NCI-H460 (cell line): ENCODE data around the gene GARS1. TPM values are rescaled to one million over a fixed set of nuclear protein-coding genes. Genes with fewer than 3 reads are reported as not detected.
"Not testable (repeated sequence)": the region's sequence is repeated elsewhere in the genome, so short reads cannot be mapped to it uniquely, and the experiment has no call there.

ENCODE experiments used
- DNase-seq: peaks from one replicate; pipeline ENCODE4 v3.0.0-alpha.2; 2016; ENCODE audit warnings: low read depth; ENCODE audit errors: extremely low read depth
- total RNA-seq: library from RNA; depleted of rRNA; stranded (reverse); fragments of >200 nt; shearing (Covaris generic); gene quantifications from 2 replicates; pipeline ENCODE4 v1.2.3, GENCODE V29; 2014

GARS1 gene
- total RNA-seq, 1 experiment from 2014 or later: 493 TPM

- not testable (repeated sequence) for DNase-seq
Observed at GRCh38 chr7:30570238-30570637, 24.4 kb upstream of the GARS1 start.

GRCh38 chr7:30572212-30572841, 22.4 kb upstream of the GARS1 start:
- DNase-seq: no peak

- DNase-seq: no peak
Observed at GRCh38 chr7:30575910-30576309, 18.8 kb upstream of the GARS1 start.

GRCh38 chr7:30583181-30583580, 11.5 kb upstream of the GARS1 start:
- DNase-seq: no peak

GRCh38 chr7:30584415-30584814, 10.3 kb upstream of the GARS1 start:
- DNase-seq: no peak

GRCh38 chr7:30584965-30585364, 9.7 kb upstream of the GARS1 start:
- DNase-seq: no peak

GRCh38 chr7:30585675-30586074, 9.0 kb upstream of the GARS1 start:
- no peak for DNase-seq

- DNase-seq: not testable (repeated sequence)
Observed at GRCh38 chr7:30587547-30587946, 7.1 kb upstream of the GARS1 start.

GRCh38 chr7:30589111-30589510, 5.6 kb upstream of the GARS1 start:
- no peak for DNase-seq

GRCh38 chr7:30594048-30594539, 584 bp upstream of the GARS1 start:
- DNase-seq: no peak

- no peak for DNase-seq
Observed at GRCh38 chr7:30595436-30596013, 847 bp downstream of the GARS1 start.

GRCh38 chr7:30596014-30596641, 1.4 kb downstream of the GARS1 start:
- DNase-seq: peak; percentile 47

- no peak for DNase-seq
Observed at GRCh38 chr7:30596721-30597120, 2.0 kb downstream of the GARS1 start.

GRCh38 chr7:30598121-30598876, 3.6 kb downstream of the GARS1 start:
- no peak for DNase-seq

- DNase-seq: no peak
Observed at GRCh38 chr7:30604901-30605300, 10.2 kb downstream of the GARS1 start.

GRCh38 chr7:30605832-30606231, 11.2 kb downstream of the GARS1 start:
- DNase-seq: no peak

GRCh38 chr7:30612658-30613265, 18.1 kb downstream of the GARS1 start:
- DNase-seq: no peak

- DNase-seq: no peak
Observed at GRCh38 chr7:30613366-30614325, 19.0 kb downstream of the GARS1 start.

GRCh38 chr7:30616318-30616717, 21.6 kb downstream of the GARS1 start:
- DNase-seq: no peak

GRCh38 chr7:30617359-30617758, 22.7 kb downstream of the GARS1 start:
- DNase-seq: no peak
